GM19193 (cell line): ENCODE data around the gene PRKG1.

ENCODE experiments used
- POLR2A ChIP-seq: IDR thresholded peaks from 4 replicates; pipeline ENCODE4 v1.6.1; 2011; ENCODE audit not compliant: insufficient read depth, insufficient read length; ENCODE audit errors: extremely low read depth

PRKG1 gene

DNA sequence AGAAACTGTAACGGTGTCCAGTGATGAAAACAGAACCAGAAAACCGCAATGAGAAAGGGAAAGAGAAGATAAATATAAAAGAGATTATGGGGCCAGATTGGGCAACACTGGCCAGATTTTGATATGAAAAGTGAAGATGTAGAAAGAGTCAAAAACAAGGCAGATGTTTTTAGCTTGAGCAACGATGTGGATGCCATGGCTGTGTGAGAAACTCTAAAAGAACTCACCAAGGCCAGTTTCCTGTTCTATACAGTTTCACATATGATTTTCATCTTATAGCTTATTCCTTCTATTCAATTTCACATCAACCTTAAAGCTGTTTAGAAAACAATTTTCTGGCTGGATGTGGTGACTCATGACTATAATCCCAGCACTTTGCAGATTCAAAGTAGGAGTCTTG, 588.8 kb downstream of the PRKG1 start:
- no peak for TF ChIP-seq POLR2A

DNA sequence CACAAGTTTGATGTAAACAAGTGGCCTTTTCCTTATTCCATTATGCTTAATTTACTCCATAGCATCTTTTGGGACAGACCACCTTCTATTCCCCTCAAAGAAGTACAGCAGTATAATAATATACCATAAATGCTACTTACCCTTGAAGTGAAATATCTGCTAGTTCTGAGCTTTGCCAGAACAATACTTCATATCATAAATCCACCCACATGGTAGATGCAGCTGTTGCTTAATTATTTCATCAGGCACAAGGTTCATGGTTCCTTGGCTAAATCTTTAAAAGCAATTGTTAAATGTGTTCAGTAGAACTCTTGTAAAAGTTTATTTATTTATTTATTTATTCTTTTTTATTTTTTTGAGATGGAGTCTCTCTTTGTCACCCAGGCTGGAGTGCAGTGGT, 592.2 kb downstream of the PRKG1 start:
- no peak for TF ChIP-seq POLR2A

GRCh38 chr10:51667678-51668335, 593.5 kb downstream of the PRKG1 start:
- no peak for TF ChIP-seq POLR2A

- no peak for TF ChIP-seq POLR2A
These were observed 594.0 kb downstream of the PRKG1 start for GRCh38 chr10:51668336-51668689.

DNA sequence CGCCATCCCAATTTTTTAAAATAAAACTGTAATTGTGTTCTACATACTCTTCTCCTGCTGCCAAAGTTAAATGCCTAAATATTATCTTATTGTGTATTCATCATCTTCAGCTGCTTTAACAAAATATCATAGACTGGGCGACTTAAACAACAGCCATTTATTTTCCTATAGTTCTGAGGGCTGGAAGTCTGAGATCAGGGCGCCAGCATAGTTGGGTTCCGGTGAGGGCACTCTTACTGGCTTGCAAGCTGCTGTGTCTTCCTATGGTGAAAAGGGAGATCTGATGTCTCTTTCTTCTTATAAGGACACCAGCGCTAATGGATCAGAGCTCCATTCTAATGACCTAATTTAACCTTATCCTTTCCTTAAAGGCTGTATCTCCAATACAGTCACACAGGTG, 594.8 kb downstream of the PRKG1 start:
- no peak for TF ChIP-seq POLR2A

DNA sequence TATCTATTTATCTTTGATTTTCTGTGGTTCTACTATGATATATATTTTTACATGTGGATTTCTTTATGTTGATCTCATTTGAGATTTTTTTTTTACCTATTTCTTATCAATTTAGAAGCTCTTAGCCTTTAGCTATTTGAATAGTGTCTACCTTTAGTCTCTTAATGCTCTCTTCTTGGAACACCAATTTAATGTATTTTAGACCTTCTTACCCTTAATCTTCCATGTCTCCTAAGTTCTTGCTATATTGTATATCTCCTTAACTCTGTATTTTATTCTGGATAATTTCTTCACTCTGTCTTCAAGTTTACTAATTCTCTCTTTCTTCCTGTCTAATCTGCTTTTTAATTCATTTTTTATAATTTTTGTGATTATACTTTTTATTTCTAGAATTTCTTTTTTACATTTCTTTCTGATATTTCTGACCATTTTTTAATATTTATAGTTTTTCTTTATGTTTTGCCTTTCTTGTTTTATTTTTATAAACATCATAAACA, 597.8 kb downstream of the PRKG1 start:
- no peak for TF ChIP-seq POLR2A

GRCh38 chr10:51675088-51675487, 600.8 kb downstream of the PRKG1 start:
- TF ChIP-seq POLR2A = no peak

DNA sequence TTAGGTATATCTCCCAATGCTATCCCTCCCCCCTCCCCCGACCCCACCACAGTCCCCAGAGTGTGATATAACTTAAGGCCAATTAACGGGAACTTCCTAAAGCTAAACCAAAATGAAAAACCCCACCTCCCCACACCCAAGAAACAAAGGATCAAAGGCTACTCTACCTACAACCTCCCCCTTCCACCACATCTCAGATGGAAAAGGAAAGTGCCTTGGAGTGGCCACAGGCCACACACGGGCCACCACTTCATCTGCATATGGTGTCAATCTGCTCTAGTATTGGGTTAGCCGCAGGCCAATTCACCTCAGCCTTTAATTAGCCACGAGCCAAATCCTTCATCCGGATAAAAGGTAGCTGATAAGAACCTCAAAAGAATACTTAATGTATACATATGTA, 605.6 kb downstream of the PRKG1 start:
- TF ChIP-seq POLR2A = no peak

DNA sequence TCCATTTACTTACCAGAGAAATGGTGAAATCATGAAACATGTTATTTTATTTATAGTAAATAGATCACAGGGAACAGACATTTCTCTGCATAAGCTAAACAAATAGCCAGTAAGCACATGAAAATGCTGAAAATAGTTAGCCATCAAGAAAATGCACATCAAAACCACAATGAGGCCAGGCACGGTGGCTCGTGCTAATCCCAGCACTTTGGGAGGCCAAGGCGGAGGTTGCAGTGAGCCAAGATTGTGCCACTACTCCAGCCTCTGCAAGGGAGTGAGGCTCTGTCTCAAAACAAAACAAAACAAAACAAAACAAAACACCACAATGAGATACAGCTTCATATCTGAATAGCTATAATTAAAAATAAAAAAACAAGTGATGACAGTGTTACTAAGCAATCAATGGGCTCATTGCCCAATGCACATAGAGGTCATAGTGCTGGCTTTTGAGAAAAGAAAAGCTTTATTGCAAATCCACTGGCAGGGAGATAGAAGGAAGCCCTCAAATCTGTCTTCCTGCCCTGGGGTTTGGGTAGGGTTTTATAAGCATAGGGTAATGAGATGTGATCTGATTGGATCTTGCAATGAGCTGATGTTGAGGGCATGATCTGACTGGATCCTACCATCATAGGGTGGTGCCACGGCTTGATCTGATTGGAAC, 608.9 kb downstream of the PRKG1 start:
- no peak for TF ChIP-seq POLR2A

DNA sequence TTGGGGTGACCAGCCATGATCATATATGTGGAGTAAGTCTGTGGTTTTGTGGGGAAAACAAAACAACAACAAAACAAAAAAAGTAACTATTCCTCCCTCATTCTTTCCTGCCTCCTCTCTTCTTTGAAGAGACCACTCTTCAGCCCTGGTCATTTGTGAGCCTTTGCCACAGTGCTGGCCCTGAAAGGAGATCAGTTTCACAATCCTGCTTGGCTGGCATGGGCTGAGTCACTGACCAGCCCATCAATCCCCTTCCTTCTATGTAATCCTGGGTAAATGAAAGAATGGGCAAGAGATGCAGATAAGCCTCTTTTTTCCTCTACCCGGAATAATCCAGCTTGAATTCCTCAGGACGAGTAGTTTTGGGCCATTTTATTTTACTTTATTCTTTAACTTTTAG, 611.5 kb downstream of the PRKG1 start:
- TF ChIP-seq POLR2A = no peak

- no peak for TF ChIP-seq POLR2A
These were observed 613.0 kb downstream of the PRKG1 start for GRCh38 chr10:51687296-51687695.

DNA sequence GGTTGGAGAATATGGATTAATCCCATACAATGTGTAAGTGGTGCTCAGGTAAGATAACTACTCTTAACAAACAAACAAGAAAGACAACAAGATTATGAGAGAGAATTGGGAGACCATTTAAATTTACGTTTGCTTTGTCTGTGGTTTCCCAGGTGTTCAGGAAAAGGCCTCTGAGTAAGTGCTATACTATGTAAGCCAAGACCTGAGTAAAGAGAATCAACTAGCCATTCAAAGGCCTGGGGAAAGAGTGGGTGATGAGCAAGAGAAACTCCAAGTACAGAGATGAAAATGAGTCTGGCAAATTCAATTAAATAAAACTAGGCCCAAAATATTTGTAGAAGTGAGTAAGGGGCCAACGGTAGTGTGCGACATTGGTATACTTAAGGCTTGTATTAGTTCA, 615.2 kb downstream of the PRKG1 start:
- no peak for TF ChIP-seq POLR2A

DNA sequence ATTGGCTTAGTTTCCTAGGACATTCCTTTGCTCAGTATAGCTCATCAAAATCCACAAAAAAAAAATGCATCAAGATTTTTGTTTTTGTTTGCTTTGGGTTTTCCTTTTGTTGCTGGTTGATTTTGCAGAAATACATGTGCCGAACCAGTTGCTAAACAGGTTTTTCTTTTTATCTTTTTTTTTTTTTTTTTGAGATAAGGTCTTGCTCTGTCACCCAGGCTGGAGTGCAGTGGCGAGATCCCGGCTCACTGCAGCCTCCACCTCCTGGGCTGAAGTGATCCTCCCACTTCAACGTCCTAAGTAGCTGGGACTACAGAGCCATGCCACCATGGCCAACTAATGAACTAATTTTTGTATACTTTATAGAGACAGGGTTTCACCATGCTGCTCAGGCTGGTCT, 616.8 kb downstream of the PRKG1 start:
- TF ChIP-seq POLR2A = no peak

DNA sequence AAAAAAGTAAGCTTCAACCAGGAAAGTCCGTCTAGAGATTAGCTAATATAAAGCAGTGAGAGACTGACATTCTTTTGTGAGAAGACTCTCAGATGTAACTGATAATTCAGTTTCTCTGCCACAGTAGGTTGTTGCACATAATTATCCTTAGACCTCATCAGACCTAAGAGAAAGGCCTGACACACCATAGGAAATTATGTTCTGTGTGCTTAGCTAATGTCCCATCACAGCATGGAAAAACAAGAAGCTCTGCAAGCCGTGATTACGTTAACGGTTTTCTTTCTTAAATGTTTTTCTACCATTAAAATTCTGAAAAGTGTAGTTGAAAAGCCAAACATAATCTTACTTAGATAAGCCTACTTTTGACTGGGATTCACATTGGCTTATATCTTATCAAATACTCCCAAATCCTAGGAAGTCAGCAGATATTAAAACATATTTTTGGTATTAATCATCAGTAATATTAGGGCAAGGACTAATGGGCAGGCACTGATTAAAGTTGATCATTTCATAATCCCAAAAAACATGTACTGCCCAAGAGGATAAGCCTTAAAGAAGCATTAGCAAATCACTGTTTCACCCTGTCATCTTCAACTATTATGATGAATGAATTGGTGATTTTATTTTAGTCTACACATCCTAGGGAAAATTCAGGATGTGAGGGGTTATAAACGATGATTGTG, 619.9 kb downstream of the PRKG1 start:
- no peak for TF ChIP-seq POLR2A

GRCh38 chr10:51696251-51696650, 622.0 kb downstream of the PRKG1 start:
- TF ChIP-seq POLR2A = no peak
